Right atrium auricular region (tissue), 2 donors: Measurements from ENCODE around the gene SPNS3. TPM values are rescaled to one million over a fixed set of nuclear protein-coding genes. Genes with fewer than 3 reads are reported as not detected.

Experiments used
- DNase-seq: peaks from one replicate; pipeline ENCODE4 v3.0.0-alpha.2; 2019; ENCODE audit warnings: low spot score
- H3K27ac ChIP-seq, 2 donors: fragments of 200-600 bp; sonication (generic); 1 replicate in 1 of 2; 2 replicates in 1 of 2; pipeline ENCODE4 v1.5.1; 2016 to 2019
- H3K27me3 ChIP-seq, 2 donors: fragments of 200-600 bp; sonication (generic); one replicate each; pipeline versions ENCODE4 v1.5.1 to v1.6.0; 2017 to 2019
- H3K36me3 ChIP-seq: fragments of 200-600 bp; sonication (generic); one replicate; pipeline ENCODE4 v1.5.1; 2016
- H3K4me1 ChIP-seq, 2 donors: fragments of 200-600 bp; sonication (generic); one replicate each; pipeline versions ENCODE4 v1.5.1 to v1.6.0; 2017 to 2019
- H3K4me3 ChIP-seq, 2 donors: fragments of 200-600 bp; sonication (generic); 1 replicate in 1 of 2; 2 replicates in 1 of 2; pipeline ENCODE4 v1.5.1; 2017 to 2019; ENCODE audit warnings: mild to moderate bottlenecking in 1 of 2, moderate library complexity in 1 of 2
- H3K9me3 ChIP-seq, 2 donors: fragments of 200-600 bp; sonication (generic); one replicate each; pipeline ENCODE4 v1.5.1; 2019
- total RNA-seq, 2 donors: library from RNA; depleted of rRNA; stranded (reverse); fragments of >200 nt; gene quantifications; one replicate each; pipeline ENCODE4 v1.1.0, GENCODE V29; 2016
- TF ChIP-seq, protein P1 (sequence below), 2 donors: fragments of 200-600 bp; sonication (generic); IDR thresholded peaks; one replicate each; pipeline ENCODE4 v1.5.1; 2019; ENCODE audit warnings: antibody characterized with exemption in 2 of 2

The SPNS3 gene
- total RNA-seq, 2 donors from 2014 or later = not detected

DNA sequence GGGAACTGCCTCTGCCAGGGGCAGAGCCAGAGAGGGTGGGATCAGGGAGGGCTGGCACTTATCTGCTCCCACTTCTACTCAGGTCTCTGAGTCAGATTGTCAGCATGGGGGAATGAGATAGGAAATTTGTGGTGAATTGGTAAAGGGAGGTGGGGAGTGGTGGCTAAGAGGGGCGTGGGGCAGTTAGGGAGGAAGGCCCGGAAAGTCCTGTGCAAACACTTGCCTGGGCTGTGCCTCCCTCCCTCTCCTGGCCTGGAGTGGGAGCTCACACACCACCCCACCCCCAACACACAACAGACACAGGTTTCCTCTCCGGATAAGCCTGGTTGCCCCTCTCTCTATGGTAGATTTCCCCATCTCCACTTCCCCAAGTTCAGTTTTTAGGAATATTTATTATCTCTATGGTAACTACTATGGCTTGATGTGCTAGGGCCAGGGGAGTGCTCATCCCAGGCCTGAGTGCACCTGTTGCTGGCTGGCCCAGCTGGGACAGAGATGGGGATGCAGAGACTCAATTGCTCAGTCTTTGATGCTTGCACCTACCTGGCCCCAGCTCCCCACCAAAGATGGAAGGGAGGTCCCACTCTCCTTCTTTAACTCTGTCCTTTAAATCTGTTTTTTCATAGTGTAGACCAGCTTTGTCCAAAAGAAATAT lies 67.7 kb downstream of the SPNS3 start:
- no peaks in the 10 kb centered on the region for H3K27me3 ChIP-seq
- H3K4me3 ChIP-seq = peak overlapping the region in 1 of 2 donors; percentile 59
- H3K4me1 ChIP-seq = peaks cover 0 to 72% of the 10 kb centered on the region in 2 donors
- no peaks in the 10 kb centered on the region for H3K9me3 ChIP-seq
- no peaks in the 10 kb centered on the region for H3K36me3 ChIP-seq
- H3K27ac ChIP-seq = no peak overlapping the region
- TF ChIP-seq, protein P1, sequence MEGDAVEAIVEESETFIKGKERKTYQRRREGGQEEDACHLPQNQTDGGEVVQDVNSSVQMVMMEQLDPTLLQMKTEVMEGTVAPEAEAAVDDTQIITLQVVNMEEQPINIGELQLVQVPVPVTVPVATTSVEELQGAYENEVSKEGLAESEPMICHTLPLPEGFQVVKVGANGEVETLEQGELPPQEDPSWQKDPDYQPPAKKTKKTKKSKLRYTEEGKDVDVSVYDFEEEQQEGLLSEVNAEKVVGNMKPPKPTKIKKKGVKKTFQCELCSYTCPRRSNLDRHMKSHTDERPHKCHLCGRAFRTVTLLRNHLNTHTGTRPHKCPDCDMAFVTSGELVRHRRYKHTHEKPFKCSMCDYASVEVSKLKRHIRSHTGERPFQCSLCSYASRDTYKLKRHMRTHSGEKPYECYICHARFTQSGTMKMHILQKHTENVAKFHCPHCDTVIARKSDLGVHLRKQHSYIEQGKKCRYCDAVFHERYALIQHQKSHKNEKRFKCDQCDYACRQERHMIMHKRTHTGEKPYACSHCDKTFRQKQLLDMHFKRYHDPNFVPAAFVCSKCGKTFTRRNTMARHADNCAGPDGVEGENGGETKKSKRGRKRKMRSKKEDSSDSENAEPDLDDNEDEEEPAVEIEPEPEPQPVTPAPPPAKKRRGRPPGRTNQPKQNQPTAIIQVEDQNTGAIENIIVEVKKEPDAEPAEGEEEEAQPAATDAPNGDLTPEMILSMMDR (IDR thresholded peaks at IDR 0.05) = no peak
- no peak for DNase-seq

DNA sequence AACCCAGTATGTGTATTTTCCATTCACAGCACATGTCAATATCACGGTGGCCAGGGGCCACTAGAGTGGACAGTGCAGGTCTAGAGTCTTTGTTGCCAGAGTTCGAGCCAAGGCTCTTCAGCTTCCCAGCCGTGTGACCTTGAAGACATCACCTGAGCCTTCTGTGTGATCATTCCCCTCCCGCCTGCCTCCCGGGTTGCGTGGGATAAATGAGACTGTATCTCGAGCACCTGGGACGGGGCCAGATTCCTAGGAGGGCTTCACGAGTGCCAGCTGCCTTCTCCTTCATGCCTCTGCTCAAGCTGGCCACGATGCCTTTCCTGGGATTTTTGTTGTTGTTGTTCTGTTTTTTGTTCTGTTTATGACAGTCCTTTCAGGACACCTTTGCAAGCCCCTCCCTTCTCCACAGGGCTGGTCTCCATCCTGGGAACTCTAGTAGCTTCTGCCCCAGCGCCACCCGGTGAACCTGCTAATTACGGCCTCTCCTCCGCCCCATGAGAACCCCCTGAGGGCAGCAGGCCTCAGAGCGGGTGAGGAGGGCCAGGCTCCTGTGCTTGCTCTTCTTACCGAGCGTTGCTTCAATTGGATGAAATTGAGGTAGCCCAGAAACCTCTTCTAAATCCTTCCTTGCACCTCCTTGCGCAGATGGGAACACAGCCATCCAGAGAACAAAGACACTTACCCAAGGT lies 68.9 kb downstream of the SPNS3 start:
- Histone ChIP-seq H3K27ac (peak overlapping the region in 1 of 2 donors; percentile 1), H3K4me3 (no peak overlapping the region), H3K27me3 (no peaks in the 10 kb centered on the region), H3K36me3 (no peaks in the 10 kb centered on the region), H3K9me3 (no peaks in the 10 kb centered on the region), H3K4me1 (peaks cover 0 to 83% of the 10 kb centered on the region in 2 donors)
- TF ChIP-seq, protein P1 (IDR thresholded peaks at IDR 0.05) = no peak
- no peak for DNase-seq

DNA sequence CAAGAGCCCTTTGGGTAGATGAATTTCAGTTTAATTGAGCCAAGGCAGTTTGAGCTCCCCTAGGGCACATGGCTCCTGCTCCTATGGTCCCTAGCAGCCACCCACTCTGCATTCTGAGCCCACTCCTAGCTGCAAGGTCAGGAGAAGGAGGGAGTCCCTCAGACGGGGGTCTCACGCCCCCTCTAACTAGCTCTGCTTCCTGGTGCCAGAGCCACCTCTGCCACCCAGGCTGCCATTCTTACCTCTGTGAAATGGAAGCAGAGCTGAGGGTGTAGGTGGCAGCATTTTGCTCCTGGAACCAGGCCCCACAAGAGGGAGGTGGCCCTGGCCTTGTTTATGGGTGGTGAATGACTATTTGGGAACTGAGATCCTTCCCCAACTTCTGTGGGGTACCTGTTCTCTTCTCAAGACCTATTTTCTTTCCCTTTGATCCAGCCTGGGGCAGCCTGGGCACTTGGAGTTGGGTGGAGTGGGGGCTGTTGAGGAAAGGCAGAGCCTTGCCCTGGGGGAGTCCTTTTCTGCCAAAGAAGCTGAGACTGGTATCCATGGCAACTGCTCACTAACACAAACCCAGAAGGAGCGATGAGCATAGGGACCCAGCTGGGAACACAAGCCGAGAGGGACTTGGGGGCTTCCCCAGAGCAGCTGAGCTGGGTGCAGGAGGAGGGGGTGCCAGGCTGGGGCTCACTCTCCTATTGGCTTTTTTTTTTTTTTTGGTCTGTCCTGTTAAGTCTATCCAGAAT lies 69.7 kb downstream of the SPNS3 start:
- TF ChIP-seq, protein P1 (IDR thresholded peaks at IDR 0.05) = no peak
- peak overlapping the region in 1 of 2 donors; percentile 1 for H3K27ac ChIP-seq
- no peak overlapping the region for H3K4me3 ChIP-seq

DNA sequence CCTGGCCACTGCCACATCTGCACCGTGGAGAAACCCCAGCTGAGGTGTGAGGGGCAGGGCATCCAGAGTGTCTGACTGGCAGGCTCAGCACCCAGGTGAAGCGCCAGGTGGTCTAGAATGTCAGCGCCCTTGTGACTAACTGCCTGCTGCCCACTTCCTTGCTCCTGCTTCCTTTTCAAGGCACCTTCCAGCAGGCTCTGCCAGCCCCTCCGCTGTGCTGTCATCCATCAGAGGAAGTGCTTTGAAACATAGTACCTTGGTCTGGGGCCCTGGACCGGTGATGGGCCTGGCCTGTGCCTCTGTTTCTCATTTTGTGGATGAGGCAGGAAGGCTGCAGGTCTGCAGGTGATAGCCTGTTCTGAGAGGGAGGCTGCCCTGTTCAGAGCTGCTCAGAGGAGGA lies 70.4 kb downstream of the SPNS3 start:
- Histone ChIP-seq H3K4me1 (peaks cover 0 to 89% of the 10 kb centered on the region in 2 donors), H3K27ac (peak overlapping the region in 1 of 2 donors; percentile 7), H3K27me3 (no peaks in the 10 kb centered on the region), H3K9me3 (no peaks in the 10 kb centered on the region), H3K36me3 (no peaks in the 10 kb centered on the region), H3K4me3 (no peak overlapping the region)
- TF ChIP-seq, protein P1 (IDR thresholded peaks at IDR 0.05) = no peak
- no peak for DNase-seq

More for the DNA sequence above, 69.7 kb downstream of the SPNS3 start:
- no peak for DNase-seq
- no peaks in the 10 kb centered on the region for H3K27me3 ChIP-seq
- no peaks in the 10 kb centered on the region for H3K36me3 ChIP-seq
- H3K4me1 ChIP-seq = peaks cover 0 to 84% of the 10 kb centered on the region in 2 donors
- no peaks in the 10 kb centered on the region for H3K9me3 ChIP-seq

DNA sequence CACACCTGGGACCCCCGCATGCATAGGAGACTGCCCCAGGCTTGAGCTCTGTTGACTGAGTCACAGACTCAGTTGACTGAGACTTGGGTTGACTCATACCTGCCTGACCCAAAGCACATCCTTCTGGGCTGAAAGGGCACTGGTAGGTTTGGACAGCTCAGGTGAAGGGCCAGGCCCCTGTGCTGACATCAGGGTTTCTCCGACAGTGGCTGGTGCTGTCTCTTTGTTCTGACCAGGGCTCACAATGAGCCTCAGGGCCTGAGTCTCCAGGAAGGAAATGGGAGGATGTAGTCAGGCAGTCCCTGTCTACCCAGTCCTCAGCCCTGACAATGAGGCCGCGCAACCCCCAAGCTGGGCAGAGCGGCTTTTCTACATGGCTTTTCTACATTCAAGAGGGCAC lies 71.4 kb downstream of the SPNS3 start:
- Histone ChIP-seq H3K36me3 (no peaks in the 10 kb centered on the region), H3K4me1 (peaks cover 0 to 88% of the 10 kb centered on the region in 2 donors), H3K4me3 (no peak overlapping the region), H3K27ac (no peak overlapping the region), H3K27me3 (no peaks in the 10 kb centered on the region), H3K9me3 (no peaks in the 10 kb centered on the region)
- DNase-seq = no peak
- TF ChIP-seq, protein P1 (IDR thresholded peaks at IDR 0.05) = no peak
